ENCODE measurements around the gene ZNF354C.

DNA sequence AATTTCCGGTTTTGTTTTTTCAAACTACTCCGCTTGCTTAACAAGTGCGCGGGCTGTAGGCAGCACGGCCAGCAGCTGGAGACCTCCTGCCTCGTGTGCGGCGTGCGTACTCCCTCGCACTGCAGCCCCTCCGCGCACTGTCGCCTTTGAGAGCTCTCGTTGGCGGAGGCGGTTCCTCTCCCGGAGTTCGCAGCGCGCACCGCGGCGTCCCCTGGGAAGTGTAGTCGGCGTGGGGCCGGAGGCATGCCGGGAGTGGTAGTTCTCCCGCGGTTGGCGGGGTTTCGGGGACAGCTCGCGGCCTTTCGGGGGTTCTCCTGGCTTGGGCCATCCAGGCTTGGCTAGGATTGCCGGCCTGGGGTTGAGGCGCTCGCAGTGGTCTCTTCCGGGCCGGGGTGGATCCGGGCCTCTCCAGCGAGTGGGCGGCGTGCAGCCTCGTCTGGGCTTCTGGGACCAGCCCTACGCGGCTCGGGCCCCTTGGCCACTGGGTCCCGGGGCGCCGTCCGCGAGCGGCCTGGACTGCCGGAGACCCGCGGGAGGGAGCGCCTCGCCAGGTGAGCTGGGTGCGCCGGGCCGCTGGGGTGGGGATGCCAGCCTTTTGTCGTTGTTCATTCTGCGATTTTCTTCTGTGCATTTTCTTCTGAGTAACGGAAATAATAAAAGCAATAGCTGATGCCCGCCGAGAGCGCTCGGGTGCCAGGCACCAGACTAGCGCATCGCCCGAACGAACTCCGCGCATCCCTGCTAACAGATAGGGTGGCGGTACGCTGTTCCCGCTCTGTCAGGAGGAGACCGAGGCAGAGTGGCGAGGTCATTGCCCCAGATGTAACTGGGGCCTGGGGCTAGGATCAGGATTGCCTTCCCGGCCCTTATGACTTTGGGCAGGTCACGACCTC, at the start of gene ZNF354C:
- TF ChIP-seq, protein P1, sequence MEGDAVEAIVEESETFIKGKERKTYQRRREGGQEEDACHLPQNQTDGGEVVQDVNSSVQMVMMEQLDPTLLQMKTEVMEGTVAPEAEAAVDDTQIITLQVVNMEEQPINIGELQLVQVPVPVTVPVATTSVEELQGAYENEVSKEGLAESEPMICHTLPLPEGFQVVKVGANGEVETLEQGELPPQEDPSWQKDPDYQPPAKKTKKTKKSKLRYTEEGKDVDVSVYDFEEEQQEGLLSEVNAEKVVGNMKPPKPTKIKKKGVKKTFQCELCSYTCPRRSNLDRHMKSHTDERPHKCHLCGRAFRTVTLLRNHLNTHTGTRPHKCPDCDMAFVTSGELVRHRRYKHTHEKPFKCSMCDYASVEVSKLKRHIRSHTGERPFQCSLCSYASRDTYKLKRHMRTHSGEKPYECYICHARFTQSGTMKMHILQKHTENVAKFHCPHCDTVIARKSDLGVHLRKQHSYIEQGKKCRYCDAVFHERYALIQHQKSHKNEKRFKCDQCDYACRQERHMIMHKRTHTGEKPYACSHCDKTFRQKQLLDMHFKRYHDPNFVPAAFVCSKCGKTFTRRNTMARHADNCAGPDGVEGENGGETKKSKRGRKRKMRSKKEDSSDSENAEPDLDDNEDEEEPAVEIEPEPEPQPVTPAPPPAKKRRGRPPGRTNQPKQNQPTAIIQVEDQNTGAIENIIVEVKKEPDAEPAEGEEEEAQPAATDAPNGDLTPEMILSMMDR (conservative IDR thresholded peaks at IDR 0.05; ENCODE audit: low read length), result no peak
- TF ChIP-seq EZH2phosphoT487 (IDR thresholded peaks at IDR 0.05; ENCODE audit: borderline replicate concordance, low read depth, low read length), result no peak
